ENCODE measurements around the gene FARSA.
"Not testable (repeated sequence)": the region's sequence is repeated elsewhere in the genome, so short reads cannot be mapped to it uniquely, and the experiment has no call there.

Gene FARSA

GRCh38 chr19:12953799-12954611 is 20.5 kb upstream of the FARSA start:
- DNase-seq = no peak

- DNase-seq = no peak
These were observed 19.8 kb upstream of the FARSA start for GRCh38 chr19:12953138-12953798.

GRCh38 chr19:12952488-12953137 is 19.1 kb upstream of the FARSA start:
- DNase-seq = no peak

GRCh38 chr19:12952050-12952449 is 18.5 kb upstream of the FARSA start:
- not testable (repeated sequence) for DNase-seq

- no peak for DNase-seq
These were observed 16.1 kb upstream of the FARSA start for GRCh38 chr19:12949363-12950283.

- no peak for DNase-seq
These were observed 15.3 kb upstream of the FARSA start for GRCh38 chr19:12948612-12949362.

GRCh38 chr19:12947702-12948611 is 14.4 kb upstream of the FARSA start:
- no peak for DNase-seq

- DNase-seq = no peak
These were observed 13.4 kb upstream of the FARSA start for GRCh38 chr19:12946731-12947496.

- DNase-seq = peak; percentile 78
These were observed 12.7 kb upstream of the FARSA start for GRCh38 chr19:12946092-12946721.

- DNase-seq = peak; percentile 99
These were observed 12.1 kb upstream of the FARSA start, which contains the start of gene RAD23A for GRCh38 chr19:12945479-12946091. RAD23A (plus strand) TSS chr19:12945862; CDS start chr19:12945949, 87 bp downstream.

- DNase-seq = no peak
These were observed 10.7 kb upstream of the FARSA start for GRCh38 chr19:12944104-12944674.

GRCh38 chr19:12943437-12944044 is 10.0 kb upstream of the FARSA start:
- no peak for DNase-seq

GRCh38 chr19:12940897-12941296 is 7.4 kb upstream of the FARSA start:
- DNase-seq = no peak

GRCh38 chr19:12939975-12940423 is 6.5 kb upstream of the FARSA start:
- DNase-seq = no peak

GRCh38 chr19:12938779-12939601 is 5.5 kb upstream of the FARSA start:
- peak; percentile 49 for DNase-seq

- DNase-seq = peak; percentile 99
These were observed 4.6 kb upstream of the FARSA start, which contains the start of gene CALR for GRCh38 chr19:12937927-12938778. CALR (plus strand) TSS chr19:12938609; CDS start chr19:12938680, 71 bp downstream.

All from activated CD4-positive, alpha-beta T cell treated with anti-CD3 and anti-CD28 coated beads, Interleukin-10, Interleukin-2, amounts not matched to agents 100 ng/mL and 50 ng/mL, durations not matched to agents 16 hours and 8 hours (primary cell).